Kidney (tissue), 14 donors: ENCODE results near the gene IL1RAPL2. TPM values are rescaled to one million over a fixed set of nuclear protein-coding genes. Genes with fewer than 3 reads are reported as not detected.

ENCODE experiments used
- DNase-seq, 5 donors: peaks; one replicate each; pipeline ENCODE4 v3.0.0-alpha.2; 2013 to 2020
- FAIRE-seq: peaks from 2 replicates; lab custom pipeline; 2012; peaks lifted over from hg19 to GRCh38; lab: Jason Lieb, UNC
- H3K27ac ChIP-seq, 2 donors: one replicate each; pipeline ENCODE4 v1.7.0; 2013; ENCODE audit warnings: low read depth in 2 of 2, low read length in 2 of 2, inconsistent platforms in 1 of 2
- H3K27me3 ChIP-seq: one replicate; pipeline ENCODE4 v1.7.1; 2013; ENCODE audit warnings: low read length, inconsistent platforms; ENCODE audit not compliant: control insufficient read depth, insufficient read depth
- H3K36me3 ChIP-seq, 3 donors: one replicate each; pipeline versions ENCODE4 v1.7.0 to v1.7.1; 2013; ENCODE audit warnings: low read length in 3 of 3, control low read depth in 1 of 3, inconsistent platforms in 1 of 3; ENCODE audit not compliant: insufficient read depth in 3 of 3, control insufficient read depth in 2 of 3
- H3K4me1 ChIP-seq, 3 donors: one replicate each; pipeline versions ENCODE4 v1.7.0 to v1.7.1; 2013; ENCODE audit warnings: low read length in 3 of 3, inconsistent platforms in 1 of 3, low read depth in 1 of 3; ENCODE audit not compliant: control insufficient read depth in 2 of 3, insufficient read depth in 2 of 3
- H3K4me3 ChIP-seq, 3 donors: one replicate each; pipeline versions ENCODE4 v1.7.0 to v1.8.1; 2013; ENCODE audit warnings: low read length in 3 of 3, control low read depth in 1 of 3, inconsistent platforms in 1 of 3
- H3K9ac ChIP-seq, 3 donors: one replicate each; pipeline versions ENCODE4 v1.7.0 to v1.7.1; 2013; ENCODE audit warnings: low read length in 3 of 3, control low read depth in 1 of 3, inconsistent platforms in 1 of 3
- H3K9me3 ChIP-seq, 3 donors: one replicate each; pipeline versions ENCODE4 v1.7.0 to v1.7.1; 2013; ENCODE audit warnings: low read length in 3 of 3, control low read depth in 1 of 3, inconsistent platforms in 1 of 3; ENCODE audit not compliant: control insufficient read depth in 2 of 3, insufficient read depth in 1 of 3
- CTCF ChIP-seq: IDR thresholded peaks from 3 replicates; pipeline ENCODE4 v1.5.1; 2012; ENCODE audit warnings: mild to moderate bottlenecking, moderate library complexity, borderline replicate concordance; ENCODE audit not compliant: insufficient read depth; ENCODE audit errors: extremely low read depth
- intact Hi-C: fragments of 100-400 bp; cut with DNase I; formaldehyde crosslinking; loops from one replicate; pipeline ENCODE4 v1.11.1; 2022
- polyA plus RNA-seq: library from polyadenylated mRNA; stranded (reverse); fragments of 350-450 nt; fragmentation: Illumina TruSeq; extraction: RNeasy Lipid Tissue Mini Kit (QIAGEN cat#74804); gene quantifications from one replicate; pipeline ENCODE4 v1.2.3, GENCODE V29; 2014; ENCODE audit warnings: low read depth, low replicate concordance; ENCODE audit not compliant: insufficient read depth
- total RNA-seq: library from RNA; stranded (reverse); fragmentation: NEBNext Ultra II Directional; extraction: Animal tissue kit (Norgen Biotek cat#: 25700); gene quantifications from one replicate; pipeline ENCODE4 v1.2.1, GENCODE V29; 2021
- donor health status: control.
- donor health status: control.
- donor health status: control.
- donor health status: control.
- donor health status: control.
- donor health status: DM: yes; HTN: yes; CAD: no.
- donor health status: Normal renal cell carcinoma (clear cell type).

Gene IL1RAPL2
- total and polyA plus RNA-seq, 2 donors from 2014 or later: 0.13 to 0.25 TPM

- Histone ChIP-seq H3K9me3 (no peaks in the 10 kb centered on the region), H3K27me3 (no peaks in the 10 kb centered on the region), H3K4me1 (no peaks in the 10 kb centered on the region), H3K4me3 (no peak overlapping the region), H3K36me3 (no peaks in the 10 kb centered on the region), H3K27ac (no peak overlapping the region), H3K9ac (no peak overlapping the region)
- intact Hi-C loops: no loop called here
- DNase-seq (no peak), FAIRE-seq (no peak)
- TF ChIP-seq CTCF: no peak
These were observed 736.2 kb downstream of the IL1RAPL2 start for GRCh38 chrX:105302246-105302645.

- no peak for DNase-seq
- no peaks in the 10 kb centered on the region for H3K36me3 ChIP-seq
- no peaks in the 10 kb centered on the region for H3K9me3 ChIP-seq
- TF ChIP-seq CTCF: no peak
- H3K27me3 ChIP-seq: no peaks in the 10 kb centered on the region
- FAIRE-seq: no peak
- no peak overlapping the region for H3K9ac ChIP-seq
- no peak overlapping the region for H3K27ac ChIP-seq
- H3K4me3 ChIP-seq: no peak overlapping the region
- intact Hi-C loops: no loop called here
- no peaks in the 10 kb centered on the region for H3K4me1 ChIP-seq
These were observed 741.8 kb downstream of the IL1RAPL2 start for GRCh38 chrX:105307762-105308161.

GRCh38 chrX:105313596-105313995 is 747.6 kb downstream of the IL1RAPL2 start:
- no peaks in the 10 kb centered on the region for H3K27me3 ChIP-seq
- H3K27ac ChIP-seq: no peak overlapping the region
- no peak for FAIRE-seq
- H3K4me1 ChIP-seq: no peaks in the 10 kb centered on the region
- no peaks in the 10 kb centered on the region for H3K36me3 ChIP-seq
- TF ChIP-seq CTCF: no peak
- H3K4me3 ChIP-seq: no peak overlapping the region
- H3K9me3 ChIP-seq: no peaks in the 10 kb centered on the region
- no peak for DNase-seq
- H3K9ac ChIP-seq: no peak overlapping the region
- intact Hi-C loops: no loop called here

GRCh38 chrX:105314458-105314857 is 748.5 kb downstream of the IL1RAPL2 start:
- Histone ChIP-seq H3K4me3 (no peak overlapping the region), H3K27me3 (no peaks in the 10 kb centered on the region), H3K36me3 (no peaks in the 10 kb centered on the region), H3K9ac (no peak overlapping the region), H3K4me1 (no peaks in the 10 kb centered on the region), H3K27ac (no peak overlapping the region), H3K9me3 (no peaks in the 10 kb centered on the region)
- intact Hi-C loops: no loop called here
- TF ChIP-seq CTCF: no peak
- FAIRE-seq (no peak), DNase-seq (no peak)
